CD14-positive monocyte (primary cell): ENCODE results near the gene TMEM243. TPM values are rescaled to one million over a fixed set of nuclear protein-coding genes. Genes with fewer than 3 reads are reported as not detected.

Source experiments
- DNase-seq, 3 donors: peaks; one replicate each; pipeline ENCODE4 v3.0.0-alpha.2; 2011 to 2022
- H2AFZ ChIP-seq: 2 replicates; pipeline ENCODE4 v1.6.0; 2012; ENCODE audit warnings: mild to moderate bottlenecking, low read depth, low read length, inconsistent platforms; ENCODE audit not compliant: insufficient read depth, poor library complexity, severe bottlenecking
- H3K27ac ChIP-seq, 2 donors: 1 replicate in 1 of 2; 2 replicates in 1 of 2; pipeline ENCODE4 v1.5.1; 2012 to 2013; ENCODE audit warnings: low read length in 2 of 2, control low read depth in 1 of 2, inconsistent platforms in 1 of 2, low read depth in 1 of 2, mild to moderate bottlenecking in 1 of 2
- H3K27me3 ChIP-seq, 2 donors: one replicate each; pipeline versions ENCODE4 v1.6.0 to v1.6.1; 2011 to 2013; ENCODE audit warnings: low read length in 2 of 2; ENCODE audit not compliant: control insufficient read depth in 2 of 2, insufficient read depth in 2 of 2
- H3K36me3 ChIP-seq, 2 donors: replicated peaks in 1 of 2; 1 replicate in 1 of 2; 2 replicates in 1 of 2; pipeline versions ENCODE4 v1.5.1 to v1.6.1; 2012 to 2013; ENCODE audit warnings: low read length in 2 of 2, control low read depth in 1 of 2, inconsistent platforms in 1 of 2, mild to moderate bottlenecking in 1 of 2; ENCODE audit not compliant: insufficient read depth in 2 of 2, control insufficient read depth in 1 of 2
- H3K4me1 ChIP-seq, 2 donors: 1 replicate in 1 of 2; 2 replicates in 1 of 2; pipeline versions ENCODE4 v1.5.1 to v1.6.1; 2012 to 2013; ENCODE audit warnings: low read length in 2 of 2, control low read depth in 1 of 2, inconsistent platforms in 1 of 2, mild to moderate bottlenecking in 1 of 2, moderate library complexity in 1 of 2; ENCODE audit not compliant: insufficient read depth in 2 of 2, control insufficient read depth in 1 of 2
- H3K4me2 ChIP-seq: replicated peaks from 2 replicates; pipeline ENCODE3; 2012; ENCODE audit warnings: low read length, moderate library complexity, mild to moderate bottlenecking; ENCODE audit not compliant: poor library complexity, severe bottlenecking; ENCODE audit errors: extremely low read depth
- H3K4me3 ChIP-seq, 3 experiments: fragments of 200-600 bp in 1 of 3; sonication (generic) in 1 of 3; replicated peaks in 1 of 3; 1 replicate in 2 of 3; 2 replicates in 1 of 3; pipeline ENCODE4 v1.5.1; 2011 to 2013; ENCODE audit warnings: low read length in 3 of 3, mild to moderate bottlenecking in 3 of 3, control low read depth in 2 of 3, low read depth in 2 of 3, inconsistent platforms in 1 of 3, moderate library complexity in 1 of 3
- H3K79me2 ChIP-seq: 2 replicates; pipeline ENCODE4 v1.6.0; 2012; ENCODE audit warnings: mild to moderate bottlenecking, control low read depth, inconsistent platforms, low read length, moderate library complexity; ENCODE audit not compliant: insufficient read depth
- H3K9ac ChIP-seq: 2 replicates; pipeline ENCODE4 v1.6.0; 2017; ENCODE audit warnings: low read length, mild to moderate bottlenecking; ENCODE audit not compliant: insufficient read depth, poor library complexity, severe bottlenecking
- H3K9me3 ChIP-seq, 2 donors: replicated peaks in 1 of 2; 1 replicate in 1 of 2; 2 replicates in 1 of 2; pipeline versions ENCODE4 v1.5.1 to v1.6.1; 2012 to 2013; ENCODE audit warnings: low read length in 2 of 2, control low read depth in 1 of 2; ENCODE audit not compliant: control insufficient read depth in 1 of 2, insufficient read depth in 1 of 2
- H4K20me1 ChIP-seq: 2 replicates; pipeline ENCODE4 v1.6.0; 2012; ENCODE audit warnings: mild to moderate bottlenecking, low read length, control low read depth, moderate library complexity; ENCODE audit not compliant: insufficient read depth
- H3K27ac Mint-ChIP-seq, 7 donors: one replicate each; pipeline ENCODE4 v1.8.0; 2020; ENCODE audit warnings: mild to moderate bottlenecking in 7 of 7, mixed read lengths in 7 of 7, moderate library complexity in 6 of 7, inconsistent platforms in 2 of 7
- H3K27me3 Mint-ChIP-seq, 3 donors: one replicate each; pipeline ENCODE4 v1.8.0; 2021 to 2022; ENCODE audit warnings: low read depth in 3 of 3, mild to moderate bottlenecking in 3 of 3, mixed read lengths in 3 of 3, moderate library complexity in 3 of 3, inconsistent platforms in 1 of 3
- H3K36me3 Mint-ChIP-seq, 2 donors: one replicate each; pipeline ENCODE4 v1.8.0; 2020; ENCODE audit warnings: mixed read lengths in 2 of 2, inconsistent platforms in 1 of 2, mild to moderate bottlenecking in 1 of 2
- H3K4me1 Mint-ChIP-seq: one replicate; pipeline ENCODE4 v1.8.0; 2020; ENCODE audit warnings: mild to moderate bottlenecking, mixed read lengths
- H3K4me3 Mint-ChIP-seq, 2 donors: one replicate each; pipeline ENCODE4 v1.8.0; 2020; ENCODE audit warnings: mild to moderate bottlenecking in 2 of 2, mixed read lengths in 2 of 2, moderate library complexity in 1 of 2
- H3K9me3 Mint-ChIP-seq, 7 donors: one replicate each; pipeline ENCODE4 v1.8.0; 2020 to 2022; ENCODE audit warnings: mixed read lengths in 7 of 7, mild to moderate bottlenecking in 6 of 7, moderate library complexity in 6 of 7, inconsistent platforms in 2 of 7
- WGBS: methylation state at CpG from one replicate; pipeline ENCODE4 v1.1.5; 2013; ENCODE audit warnings: missing lambda C conversion rate; ENCODE audit not compliant: insufficient coverage; 5-methylcytosine and 5-hydroxymethylcytosine counted together
- intact Hi-C, 2 donors: fragments of 100-400 bp; cut with micrococcal nuclease; formaldehyde crosslinking; loops; one replicate each; pipeline versions ENCODE4 v1.15.0 to v1.15.1; 2023
- polyA plus RNA-seq, 3 donors: library from polyadenylated mRNA; depleted of rRNA in 1 of 3; unstranded in 2 of 3; stranded (reverse) in 1 of 3; fragments of 300-500 nt in 2 of 3; fragments of >200 nt in 1 of 3; fragmentation: Illumina TruSeq in 2 of 3; gene quantifications; 1 replicate in 2 of 3; 2 replicates in 1 of 3; pipeline ENCODE4 v1.2.3, GENCODE V29; 2012 to 2021
- TF ChIP-seq, protein P1 (sequence below): fragments of 200-600 bp; IDR thresholded peaks from one replicate; pipeline ENCODE4 v1.8.0; 2022; ENCODE audit warnings: antibody characterized with exemption, mild to moderate bottlenecking

Gene TMEM243
- polyA plus RNA-seq, 3 donors: 24.9 to 43.8 (median 30.8) TPM

- Mint-ChIP-seq H3K4me3 (peak overlapping the region; percentile 98 to 99), H3K4me1 (peaks cover 33% of the 10 kb centered on the region), H3K27me3 (peaks cover 0 to 12% (median 10%) of the 10 kb centered on the region in 3 donors), H3K36me3 (peaks cover 0 to 4% of the 10 kb centered on the region in 2 donors), H3K9me3 (peaks cover 0 to 2% (median 0%) of the 10 kb centered on the region in 7 donors), H3K27ac (peak overlapping the region; percentile 94 to 97 (median 96))
- peak; percentile 63 to 66 (median 65) for DNase-seq
- Histone ChIP-seq H3K9me3 (no peaks in the 10 kb centered on the region), H3K4me3 (peak overlapping the region; percentile 71 to 99 (median 98)), H3K79me2 (peaks cover 44% of the 10 kb centered on the region), H3K4me1 (peaks cover 34 to 41% of the 10 kb centered on the region in 2 donors), H3K4me2 (peak overlapping the region; percentile 97), H3K27me3 (peaks cover 20 to 29% of the 10 kb centered on the region in 2 donors), H3K36me3 (peaks cover 0 to 3% of the 10 kb centered on the region in 2 donors), H3K9ac (peak overlapping the region; percentile 93), H2AFZ (peak overlapping the region; percentile 93), H3K27ac (peak overlapping the region; percentile 90 to 98), H4K20me1 (peaks cover 38% of the 10 kb centered on the region)
- WGBS: under 1% methylated on average over 75 of the region's 75 CpGs
- intact Hi-C loops: no loop called here
- TF ChIP-seq, protein P1, sequence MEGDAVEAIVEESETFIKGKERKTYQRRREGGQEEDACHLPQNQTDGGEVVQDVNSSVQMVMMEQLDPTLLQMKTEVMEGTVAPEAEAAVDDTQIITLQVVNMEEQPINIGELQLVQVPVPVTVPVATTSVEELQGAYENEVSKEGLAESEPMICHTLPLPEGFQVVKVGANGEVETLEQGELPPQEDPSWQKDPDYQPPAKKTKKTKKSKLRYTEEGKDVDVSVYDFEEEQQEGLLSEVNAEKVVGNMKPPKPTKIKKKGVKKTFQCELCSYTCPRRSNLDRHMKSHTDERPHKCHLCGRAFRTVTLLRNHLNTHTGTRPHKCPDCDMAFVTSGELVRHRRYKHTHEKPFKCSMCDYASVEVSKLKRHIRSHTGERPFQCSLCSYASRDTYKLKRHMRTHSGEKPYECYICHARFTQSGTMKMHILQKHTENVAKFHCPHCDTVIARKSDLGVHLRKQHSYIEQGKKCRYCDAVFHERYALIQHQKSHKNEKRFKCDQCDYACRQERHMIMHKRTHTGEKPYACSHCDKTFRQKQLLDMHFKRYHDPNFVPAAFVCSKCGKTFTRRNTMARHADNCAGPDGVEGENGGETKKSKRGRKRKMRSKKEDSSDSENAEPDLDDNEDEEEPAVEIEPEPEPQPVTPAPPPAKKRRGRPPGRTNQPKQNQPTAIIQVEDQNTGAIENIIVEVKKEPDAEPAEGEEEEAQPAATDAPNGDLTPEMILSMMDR: peak; percentile 13
These were observed 648 bp upstream of the TMEM243 start for GRCh38 chr7:87220026-87220733.

- Histone ChIP-seq H3K4me2 (peak overlapping the region; percentile 97), H3K9me3 (no peaks in the 10 kb centered on the region), H3K27ac (peak overlapping the region; percentile 90 to 98), H3K79me2 (peaks cover 56% of the 10 kb centered on the region), H3K9ac (peak overlapping the region; percentile 93), H3K4me3 (peak overlapping the region; percentile 71 to 99 (median 98)), H3K27me3 (peaks cover 20 to 29% of the 10 kb centered on the region in 2 donors), H3K36me3 (peaks cover 0 to 3% of the 10 kb centered on the region in 2 donors), H4K20me1 (peaks cover 51% of the 10 kb centered on the region), H2AFZ (peak overlapping the region; percentile 93), H3K4me1 (peaks cover 34 to 41% of the 10 kb centered on the region in 2 donors)
- TF ChIP-seq, protein P1: no peak
- WGBS: 0% methylated on average over 13 of the region's 17 CpGs
- intact Hi-C loops: loop anchor here (10.0 kb wide), 1 partner anchor 64 kb away; the partner anchor contains the start of gene DMTF1 (in 2 of the 2)
- Mint-ChIP-seq H3K36me3 (peaks cover 0 to 4% of the 10 kb centered on the region in 2 donors), H3K9me3 (peaks cover 0 to 2% (median 0%) of the 10 kb centered on the region in 7 donors), H3K4me3 (peak overlapping the region; percentile 98 to 99), H3K27me3 (peaks cover 0 to 12% (median 10%) of the 10 kb centered on the region in 3 donors), H3K27ac (peak overlapping the region; percentile 94 to 97 (median 96)), H3K4me1 (peaks cover 36% of the 10 kb centered on the region)
- DNase-seq: peak; percentile 66 to 84 (median 78)
These were observed 562 bp downstream of the TMEM243 start for GRCh38 chr7:87218796-87219544.
